Hematopoietic multipotent progenitor cell treated with erythropoietin and hydrocortisone succinate and interleukin-3 and kit ligand, for 4 days (in vitro differentiated cells): ENCODE measurements around the gene TMEM88.
A peak's percentile ranks its signal among the peaks of the same experiment; 100 is the strongest.

ENCODE experiments used
- DNase-seq: peaks from one replicate; pipeline ENCODE4 v3.0.0-alpha.2; 2015

The TMEM88 gene

GRCh38 chr17:7886227-7887037 is 31.6 kb downstream of the TMEM88 start:
- peak; percentile 59 for DNase-seq

GRCh38 chr17:7887038-7887481 is 32.2 kb downstream of the TMEM88 start:
- DNase-seq, result no peak

- DNase-seq, result peak; percentile 99
Observed at GRCh38 chr17:7887482-7888183, 32.8 kb downstream of the TMEM88 start.

GRCh38 chr17:7888184-7888920 is 33.5 kb downstream of the TMEM88 start, which contains the start of gene CHD3:
CHD3 (plus strand) TSS chr17:7888789; CDS start chr17:7889001, 212 bp downstream.
- DNase-seq, result peak; percentile 30

GRCh38 chr17:7889166-7889955 is 34.5 kb downstream of the TMEM88 start:
- peak; percentile 97 for DNase-seq

- DNase-seq, result no peak
Observed at GRCh38 chr17:7893187-7893880, 38.5 kb downstream of the TMEM88 start.

GRCh38 chr17:7894226-7894625 is 39.4 kb downstream of the TMEM88 start:
- DNase-seq, result no peak

- DNase-seq, result no peak
Observed at GRCh38 chr17:7894866-7895265, 40.0 kb downstream of the TMEM88 start.

GRCh38 chr17:7897090-7897489 is 42.2 kb downstream of the TMEM88 start:
- DNase-seq, result no peak

- DNase-seq, result peak; percentile 87
Observed at GRCh38 chr17:7897773-7898172, 42.9 kb downstream of the TMEM88 start.

- DNase-seq, result no peak
Observed at GRCh38 chr17:7903154-7904103, 48.6 kb downstream of the TMEM88 start.
